ENCODE measurements around the gene FBLN2. TPM values are rescaled to one million over a fixed set of nuclear protein-coding genes. Genes with fewer than 3 reads are reported as not detected.

The FBLN2 gene
- polyA plus RNA-seq, 1 experiment = 15.5 TPM

DNA sequence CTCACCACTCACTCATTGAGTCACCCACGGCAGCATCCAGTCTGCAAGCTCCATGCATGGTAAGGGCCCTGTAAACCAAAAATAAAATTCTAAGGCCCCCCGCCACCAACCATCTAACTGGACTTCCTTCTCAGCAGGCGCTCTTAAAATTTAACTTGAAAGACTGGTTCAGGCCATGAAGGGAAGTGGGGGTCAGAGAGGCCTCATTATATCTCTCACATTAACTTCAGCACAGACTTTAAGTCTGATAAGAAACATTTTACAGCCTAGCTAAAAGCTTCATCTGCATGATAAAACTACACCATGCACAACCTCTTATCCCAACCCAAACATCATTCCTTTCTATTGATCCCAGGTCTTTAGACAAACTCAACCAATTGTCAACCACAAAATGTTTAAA, 38.5 kb downstream of the FBLN2 start:
- H3K9me3 ChIP-seq (ENCODE audit: control insufficient read depth, insufficient read depth, low read length) = no peaks in the 10 kb centered on the region
- H3K4me3 ChIP-seq (ENCODE audit: low read depth, low read length) = no peak overlapping the region
- no peaks in the 10 kb centered on the region for H3K27me3 ChIP-seq (ENCODE audit: control insufficient read depth, insufficient read depth, low read length)
- CTCF ChIA-PET = interaction anchor here (0.6 to 1.5 kb wide), 5 partner anchors 16 to 135 kb away, joined by 3 to 4 read pairs (median 3); no protein-coding TSS in a partner anchor
- H3K27ac ChIP-seq (ENCODE audit: low read depth, low read length) = no peak overlapping the region
- DNase-seq (ENCODE audit: low read depth, low spot score) = no peak
- POLR2A ChIA-PET = no interaction called here
- TF ChIP-seq, protein P1, sequence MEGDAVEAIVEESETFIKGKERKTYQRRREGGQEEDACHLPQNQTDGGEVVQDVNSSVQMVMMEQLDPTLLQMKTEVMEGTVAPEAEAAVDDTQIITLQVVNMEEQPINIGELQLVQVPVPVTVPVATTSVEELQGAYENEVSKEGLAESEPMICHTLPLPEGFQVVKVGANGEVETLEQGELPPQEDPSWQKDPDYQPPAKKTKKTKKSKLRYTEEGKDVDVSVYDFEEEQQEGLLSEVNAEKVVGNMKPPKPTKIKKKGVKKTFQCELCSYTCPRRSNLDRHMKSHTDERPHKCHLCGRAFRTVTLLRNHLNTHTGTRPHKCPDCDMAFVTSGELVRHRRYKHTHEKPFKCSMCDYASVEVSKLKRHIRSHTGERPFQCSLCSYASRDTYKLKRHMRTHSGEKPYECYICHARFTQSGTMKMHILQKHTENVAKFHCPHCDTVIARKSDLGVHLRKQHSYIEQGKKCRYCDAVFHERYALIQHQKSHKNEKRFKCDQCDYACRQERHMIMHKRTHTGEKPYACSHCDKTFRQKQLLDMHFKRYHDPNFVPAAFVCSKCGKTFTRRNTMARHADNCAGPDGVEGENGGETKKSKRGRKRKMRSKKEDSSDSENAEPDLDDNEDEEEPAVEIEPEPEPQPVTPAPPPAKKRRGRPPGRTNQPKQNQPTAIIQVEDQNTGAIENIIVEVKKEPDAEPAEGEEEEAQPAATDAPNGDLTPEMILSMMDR (IDR thresholded peaks at IDR 0.05; ENCODE audit: low read depth, low read length) = no peak

DNA sequence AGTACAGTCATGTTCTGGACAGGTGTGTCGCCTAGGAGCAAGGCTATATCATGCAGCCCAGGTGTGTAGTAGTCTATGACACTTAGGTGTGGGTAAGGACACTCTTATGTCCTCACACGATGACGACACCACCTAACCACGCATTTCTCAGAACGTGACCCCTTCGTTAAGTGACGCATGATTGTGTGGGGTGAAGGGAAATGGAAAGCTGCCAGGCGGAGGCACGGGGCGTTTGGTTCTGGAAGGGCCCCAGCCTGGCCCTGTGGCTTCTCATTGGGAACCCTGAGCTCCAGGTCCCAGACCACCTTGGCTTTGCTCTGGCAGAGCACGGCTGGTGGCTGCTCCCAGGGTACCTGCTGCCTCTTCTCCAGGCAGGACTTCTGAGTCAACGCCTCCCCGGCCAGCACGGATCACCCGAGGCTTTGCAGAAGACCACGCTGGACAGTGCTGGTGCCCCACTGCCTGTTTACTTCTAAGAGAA, 39.3 kb downstream of the FBLN2 start:
- TF ChIP-seq, protein P1 (IDR thresholded peaks at IDR 0.05; ENCODE audit: low read depth, low read length) = no peak
- POLR2A ChIA-PET = no interaction called here
- no peaks in the 10 kb centered on the region for H3K9me3 ChIP-seq (ENCODE audit: control insufficient read depth, insufficient read depth, low read length)

DNA sequence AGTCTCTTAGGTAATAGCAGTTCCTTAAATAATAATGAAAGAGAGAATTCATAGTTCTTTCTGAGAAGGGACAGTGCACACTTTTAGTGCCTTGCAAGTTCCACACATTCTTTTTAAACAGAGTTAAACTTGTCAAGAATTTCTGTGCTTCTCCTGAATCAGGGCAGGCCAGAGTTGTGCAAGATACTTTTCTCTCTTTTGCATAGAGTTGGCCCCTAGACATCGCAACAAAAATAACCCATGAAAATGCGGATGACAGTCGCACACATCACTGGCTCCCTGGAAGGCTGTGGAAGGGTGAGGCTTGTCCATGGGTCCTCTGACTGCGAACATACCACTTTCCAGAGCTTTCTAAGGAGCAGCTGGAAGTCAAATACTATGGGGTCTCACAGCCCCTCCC, 40.1 kb downstream of the FBLN2 start:
- no peak overlapping the region for H3K27ac ChIP-seq (ENCODE audit: low read depth, low read length)
- CTCF ChIA-PET = interaction anchor here (1.3 to 2.7 kb wide), 2 partner anchors 60 to 62 kb away, joined by 3 to 12 read pairs; no protein-coding TSS in a partner anchor
- H3K4me3 ChIP-seq (ENCODE audit: low read depth, low read length) = no peak overlapping the region
- H3K9me3 ChIP-seq (ENCODE audit: control insufficient read depth, insufficient read depth, low read length) = no peaks in the 10 kb centered on the region
- H3K27me3 ChIP-seq (ENCODE audit: control insufficient read depth, insufficient read depth, low read length) = no peaks in the 10 kb centered on the region
- no peak for DNase-seq (ENCODE audit: low read depth, low spot score)
- TF ChIP-seq, protein P1 (IDR thresholded peaks at IDR 0.05; ENCODE audit: low read depth, low read length) = no peak
- POLR2A ChIA-PET = no interaction called here

More for the DNA sequence above, 39.3 kb downstream of the FBLN2 start:
- no peak overlapping the region for H3K4me3 ChIP-seq (ENCODE audit: low read depth, low read length)
- no peak overlapping the region for H3K27ac ChIP-seq (ENCODE audit: low read depth, low read length)
- CTCF ChIA-PET = interaction anchor here (1.5 kb wide), 1 partner anchor 94 kb away, joined by 4 read pairs; no protein-coding TSS in a partner anchor
- no peak for DNase-seq (ENCODE audit: low read depth, low spot score)
- no peaks in the 10 kb centered on the region for H3K27me3 ChIP-seq (ENCODE audit: control insufficient read depth, insufficient read depth, low read length)

DNA sequence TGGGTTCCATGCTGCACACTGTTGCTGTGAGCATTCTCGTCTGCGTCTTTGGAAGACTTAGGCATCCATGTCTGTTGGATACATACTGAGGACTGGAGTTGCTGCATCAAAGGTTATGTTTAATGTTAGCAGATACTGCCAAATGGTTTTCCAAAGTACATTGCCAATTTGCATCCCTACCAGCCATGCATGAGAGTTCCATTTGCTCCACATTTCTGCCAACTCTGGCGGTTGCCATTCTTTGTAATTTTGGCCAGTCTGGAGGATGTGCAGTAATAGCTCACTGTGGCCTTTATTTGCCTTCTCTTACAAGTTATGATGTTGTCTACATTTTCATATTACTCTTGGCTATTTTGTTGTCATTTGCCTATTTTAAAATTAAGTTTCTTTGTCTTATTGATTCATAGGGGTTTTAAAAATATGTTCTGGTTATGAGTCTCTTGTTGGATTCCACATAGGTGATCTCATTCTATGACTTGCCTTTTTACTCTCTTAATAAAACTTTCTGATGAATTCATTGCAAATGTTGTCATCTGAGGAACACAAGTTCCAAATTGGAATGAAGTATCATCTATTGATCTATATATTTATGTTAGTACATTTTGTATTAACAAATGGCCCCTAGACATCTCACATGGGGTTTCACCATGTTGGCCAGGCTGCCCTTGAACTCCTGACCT, 42.1 kb downstream of the FBLN2 start:
- TF ChIP-seq, protein P1 (IDR thresholded peaks at IDR 0.05; ENCODE audit: low read depth, low read length) = no peak
- no peak overlapping the region for H3K27ac ChIP-seq (ENCODE audit: low read depth, low read length)
- H3K4me3 ChIP-seq (ENCODE audit: low read depth, low read length) = no peak overlapping the region
- no peaks in the 10 kb centered on the region for H3K9me3 ChIP-seq (ENCODE audit: control insufficient read depth, insufficient read depth, low read length)
- DNase-seq (ENCODE audit: low read depth, low spot score) = no peak
- ChIA-PET POLR2A (no interaction called here), CTCF (interaction anchor here (0.6 to 2.7 kb wide), 3 partner anchors 58 to 94 kb away, joined by 3 to 12 read pairs (median 3); no protein-coding TSS in a partner anchor)
- H3K27me3 ChIP-seq (ENCODE audit: control insufficient read depth, insufficient read depth, low read length) = no peaks in the 10 kb centered on the region

DNA sequence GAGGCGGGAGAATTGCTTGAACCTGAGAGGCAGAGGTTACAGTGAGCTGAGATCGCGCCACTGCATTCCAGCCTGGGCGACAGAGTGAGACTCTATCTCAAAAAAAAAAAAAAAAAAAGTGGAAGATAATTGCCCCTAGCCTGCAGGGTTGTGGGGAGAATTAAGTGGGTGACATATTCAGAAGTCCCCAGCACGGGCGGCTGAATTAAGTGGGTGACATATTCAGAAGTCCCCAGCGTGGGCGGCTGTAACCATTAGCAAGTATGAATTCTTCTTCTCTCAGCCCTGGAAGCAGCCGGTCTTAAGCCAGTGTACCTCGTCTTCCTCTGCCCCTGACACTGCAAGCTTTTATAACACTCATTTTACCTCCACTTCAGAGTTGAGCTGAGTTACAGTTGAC, 44.7 kb downstream of the FBLN2 start:
- Histone ChIP-seq H3K27ac (ENCODE audit: low read depth, low read length) (no peak overlapping the region), H3K9me3 (ENCODE audit: control insufficient read depth, insufficient read depth, low read length) (no peaks in the 10 kb centered on the region), H3K27me3 (ENCODE audit: control insufficient read depth, insufficient read depth, low read length) (no peaks in the 10 kb centered on the region), H3K4me3 (ENCODE audit: low read depth, low read length) (no peak overlapping the region)
- DNase-seq (ENCODE audit: low read depth, low spot score) = no peak
- CTCF ChIA-PET = interaction anchor here (1.0 kb wide), 1 partner anchor 54 kb away, joined by 3 read pairs; no protein-coding TSS in a partner anchor
- POLR2A ChIA-PET = no interaction called here
- TF ChIP-seq, protein P1 (IDR thresholded peaks at IDR 0.05; ENCODE audit: low read depth, low read length) = no peak

All from AG04450 (cell line).